Stomach (tissue), 4 donors: ENCODE results near the gene RND2.

ENCODE experiments used
- CTCF ChIP-seq, 7 experiments: fragments of 450-650 bp in 4 of 7; fragments of 200-600 bp in 3 of 7; sonication (generic) in 3 of 7; IDR thresholded peaks; one replicate each; pipeline ENCODE4 v1.5.1; 2016 to 2019; ENCODE audit warnings: antibody characterized with exemption in 7 of 7, control low read depth in 2 of 7, mild to moderate bottlenecking in 1 of 7
- EP300 ChIP-seq: sonication (generic); formaldehyde crosslinking; IDR thresholded peaks from one replicate; pipeline ENCODE4 v1.6.1; 2017; ENCODE audit warnings: antibody characterized with exemption
- POLR2A ChIP-seq, 4 donors: fragments of 450-650 bp; IDR thresholded peaks; one replicate each; pipeline ENCODE4 v1.6.1; 2016; ENCODE audit warnings: antibody characterized with exemption in 4 of 4, control low read depth in 2 of 4, mild to moderate bottlenecking in 1 of 4, moderate library complexity in 1 of 4
- POLR2AphosphoS5 ChIP-seq, 3 donors: sonication (generic); formaldehyde crosslinking; IDR thresholded peaks; one replicate each; pipeline ENCODE4 v1.6.1; 2016; ENCODE audit warnings: antibody characterized with exemption in 3 of 3

GRCh38 chr17:43079641-43080302, 54.7 kb downstream of the RND2 start:
- TF ChIP-seq POLR2AphosphoS5 (IDR thresholded peaks at IDR 0.05) (no peak), POLR2A (IDR thresholded peaks at IDR 0.05) (no peak), CTCF (IDR thresholded peaks at IDR 0.05) (no peak), EP300 (no peak)
